OCI-LY3 (cell line): ENCODE results near the gene UGT1A10.
"Not testable (repeated sequence)": the region's sequence is repeated elsewhere in the genome, so short reads cannot be mapped to it uniquely, and the experiment has no call there.

Experiments used
- H2AFZ ChIP-seq: fragments of 200-600, 300-600 bp; shearing (Covaris generic); 2 replicates; pipeline ENCODE4 v1.6.0; 2014; ENCODE audit warnings: antibody characterized with exemption, low read depth, low read length
- H3K27ac ChIP-seq: fragments of 200-600, 300-600 bp; sonication (generic); 2 replicates; pipeline ENCODE4 v1.5.1; 2014; ENCODE audit warnings: mild to moderate bottlenecking, low read length, moderate library complexity, mixed read lengths
- H3K27me3 ChIP-seq: fragments of 200-600, 300-600 bp; sonication (generic); 2 replicates; pipeline ENCODE4 v1.6.1; 2014; ENCODE audit warnings: low read depth, low read length, mixed read lengths
- H3K36me3 ChIP-seq: fragments of 200-600, 300-600 bp; sonication (generic); replicated peaks from 2 replicates; pipeline ENCODE3; 2014; ENCODE audit warnings: low read depth, low read length, mixed read lengths
- H3K4me1 ChIP-seq: fragments of 300-600, 200-600 bp; sonication (generic); 2 replicates; pipeline ENCODE4 v1.6.1; 2014; ENCODE audit warnings: low read length, mixed read lengths
- H3K4me2 ChIP-seq: fragments of 200-600, 300-600 bp; sonication (generic); 2 replicates; pipeline ENCODE4 v1.6.1; 2014; ENCODE audit warnings: low read length, mixed read lengths
- H3K4me3 ChIP-seq: fragments of 300-600, 200-600 bp; sonication (generic); 2 replicates; pipeline ENCODE4 v1.5.1; 2014; ENCODE audit warnings: antibody characterized with exemption, mild to moderate bottlenecking, low read length, moderate library complexity
- H3K79me2 ChIP-seq: fragments of 300-600, 200-600 bp; shearing (Covaris generic); 2 replicates; pipeline ENCODE4 v1.6.1; 2014; ENCODE audit warnings: mild to moderate bottlenecking, low read length, mixed read lengths
- H3K9ac ChIP-seq: fragments of 300-600, 200-600 bp; shearing (Covaris generic); 2 replicates; pipeline ENCODE4 v1.6.0; 2014; ENCODE audit warnings: mild to moderate bottlenecking, low read length, moderate library complexity
- H3K9me3 ChIP-seq: fragments of 200-600, 300-600 bp; shearing (Covaris generic); 2 replicates; pipeline ENCODE4 v1.6.1; 2014; ENCODE audit warnings: low read length, mixed read lengths; ENCODE audit not compliant: insufficient read depth
- H4K20me1 ChIP-seq: fragments of 200-600, 300-600 bp; sonication (generic); 2 replicates; pipeline ENCODE4 v1.6.1; 2016; ENCODE audit warnings: low read length, mixed read lengths; ENCODE audit not compliant: insufficient read depth
- EZH2phosphoT487 ChIP-seq: fragments of 200-600 bp; shearing (Covaris generic); IDR thresholded peaks from 2 replicates; pipeline ENCODE4 v1.6.1; 2018; ENCODE audit warnings: antibody characterized with exemption, mixed run types, low read depth
- TF ChIP-seq, protein P1 (sequence below): fragments of 200-600, 300-600 bp; sonication (generic); IDR thresholded peaks from 2 replicates; pipeline ENCODE4 v1.5.1; 2014; ENCODE audit warnings: antibody characterized with exemption, low read length, low read depth

Gene UGT1A10

DNA sequence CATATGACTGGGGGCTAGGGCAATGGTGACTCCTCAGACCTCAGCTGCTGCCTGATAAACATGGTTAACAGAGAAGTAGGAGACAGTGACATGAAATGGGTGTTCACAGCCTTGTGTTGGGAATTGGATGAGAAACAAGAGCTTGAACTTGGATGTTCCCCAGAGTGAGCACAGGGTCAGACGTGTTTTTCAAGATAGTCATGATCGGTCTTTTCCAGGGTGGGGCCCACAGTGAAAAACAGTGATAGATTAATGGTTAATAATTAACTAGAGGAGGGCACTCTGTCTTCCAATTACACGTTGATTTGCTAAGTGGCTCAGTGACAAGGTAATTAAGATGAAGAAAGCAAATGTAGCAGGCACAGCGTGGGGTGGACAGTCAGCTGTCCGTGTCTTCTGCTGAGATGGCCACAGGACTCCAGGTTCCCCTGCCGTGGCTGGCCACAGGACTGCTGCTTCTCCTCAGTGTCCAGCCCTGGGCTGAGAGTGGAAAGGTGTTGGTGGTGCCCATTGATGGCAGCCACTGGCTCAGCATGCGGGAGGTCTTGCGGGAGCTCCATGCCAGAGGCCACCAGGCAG is 92.6 kb downstream of the UGT1A10 start, which contains the start of gene UGT1A3:
Gene UGT1A3, plus strand, starts transcription at position 320 of the 579 bp plus-strand sequence. Its CDS starts 85 bp downstream, at position 405.
- no peaks in the 10 kb centered on the region for H3K79me2 ChIP-seq
- no peak within 1 kb of the TSS for H2AFZ ChIP-seq
- TF ChIP-seq, protein P1, sequence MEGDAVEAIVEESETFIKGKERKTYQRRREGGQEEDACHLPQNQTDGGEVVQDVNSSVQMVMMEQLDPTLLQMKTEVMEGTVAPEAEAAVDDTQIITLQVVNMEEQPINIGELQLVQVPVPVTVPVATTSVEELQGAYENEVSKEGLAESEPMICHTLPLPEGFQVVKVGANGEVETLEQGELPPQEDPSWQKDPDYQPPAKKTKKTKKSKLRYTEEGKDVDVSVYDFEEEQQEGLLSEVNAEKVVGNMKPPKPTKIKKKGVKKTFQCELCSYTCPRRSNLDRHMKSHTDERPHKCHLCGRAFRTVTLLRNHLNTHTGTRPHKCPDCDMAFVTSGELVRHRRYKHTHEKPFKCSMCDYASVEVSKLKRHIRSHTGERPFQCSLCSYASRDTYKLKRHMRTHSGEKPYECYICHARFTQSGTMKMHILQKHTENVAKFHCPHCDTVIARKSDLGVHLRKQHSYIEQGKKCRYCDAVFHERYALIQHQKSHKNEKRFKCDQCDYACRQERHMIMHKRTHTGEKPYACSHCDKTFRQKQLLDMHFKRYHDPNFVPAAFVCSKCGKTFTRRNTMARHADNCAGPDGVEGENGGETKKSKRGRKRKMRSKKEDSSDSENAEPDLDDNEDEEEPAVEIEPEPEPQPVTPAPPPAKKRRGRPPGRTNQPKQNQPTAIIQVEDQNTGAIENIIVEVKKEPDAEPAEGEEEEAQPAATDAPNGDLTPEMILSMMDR: no peak
- no peak for TF ChIP-seq EZH2phosphoT487
- no peaks in the 10 kb centered on the region for H3K27me3 ChIP-seq
- H3K4me2 ChIP-seq: no peak within 1 kb of the TSS
- H3K27ac ChIP-seq: no peak within 1 kb of the TSS
- no peaks in the 10 kb centered on the region for H3K4me1 ChIP-seq
- H3K9ac ChIP-seq: no peak within 1 kb of the TSS
- H3K4me3 ChIP-seq: no peak within 1 kb of the TSS
- H4K20me1 ChIP-seq: no peaks in the 10 kb centered on the region
- no peaks in the 10 kb centered on the region for H3K36me3 ChIP-seq
- no peaks in the 10 kb centered on the region for H3K9me3 ChIP-seq

DNA sequence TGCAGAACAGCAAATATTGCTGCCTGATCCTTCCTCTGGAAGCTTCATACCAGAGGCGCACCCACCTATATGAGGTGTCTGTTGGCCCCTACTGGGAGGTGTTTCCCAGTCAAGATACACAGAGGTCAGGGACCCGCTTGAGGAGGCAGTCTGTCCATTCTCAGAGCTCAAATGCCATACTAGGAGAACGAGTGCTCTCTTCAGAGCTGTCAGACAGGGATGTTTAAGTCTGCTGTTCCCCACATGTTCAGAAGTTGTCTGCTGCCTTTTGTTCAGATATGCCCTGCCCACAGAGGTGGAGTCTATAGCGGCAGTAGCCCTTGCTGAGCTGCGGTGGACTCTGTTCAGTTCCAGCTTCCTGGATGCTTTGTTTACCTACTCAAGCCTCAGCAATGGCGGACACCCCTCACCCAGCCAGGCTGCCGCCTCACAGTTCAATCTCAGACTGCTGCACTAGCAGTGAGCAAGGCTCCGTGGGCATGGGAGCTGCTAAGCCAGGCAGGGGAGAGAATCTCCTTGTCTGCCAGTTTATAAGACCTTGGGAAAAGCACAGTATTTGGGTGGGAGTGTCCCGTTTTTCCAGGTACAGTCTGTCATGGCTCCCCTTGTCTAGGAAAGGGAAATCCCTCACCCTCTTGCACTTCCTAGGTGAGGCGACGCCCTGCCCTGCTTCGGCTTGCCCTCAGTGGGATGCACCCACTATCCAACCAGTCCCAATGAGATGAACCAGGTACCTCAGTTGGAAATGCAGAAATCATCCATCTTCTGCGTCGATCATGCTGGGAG is 100.8 kb downstream of the UGT1A10 start:
- H3K4me3 ChIP-seq, H3K9ac ChIP-seq, H3K4me1 ChIP-seq, H2AFZ ChIP-seq, H3K9me3 ChIP-seq, H3K27ac ChIP-seq, H4K20me1 ChIP-seq, H3K4me2 ChIP-seq, H3K27me3 ChIP-seq, H3K79me2 ChIP-seq, H3K36me3 ChIP-seq: not testable (repeated sequence)

DNA sequence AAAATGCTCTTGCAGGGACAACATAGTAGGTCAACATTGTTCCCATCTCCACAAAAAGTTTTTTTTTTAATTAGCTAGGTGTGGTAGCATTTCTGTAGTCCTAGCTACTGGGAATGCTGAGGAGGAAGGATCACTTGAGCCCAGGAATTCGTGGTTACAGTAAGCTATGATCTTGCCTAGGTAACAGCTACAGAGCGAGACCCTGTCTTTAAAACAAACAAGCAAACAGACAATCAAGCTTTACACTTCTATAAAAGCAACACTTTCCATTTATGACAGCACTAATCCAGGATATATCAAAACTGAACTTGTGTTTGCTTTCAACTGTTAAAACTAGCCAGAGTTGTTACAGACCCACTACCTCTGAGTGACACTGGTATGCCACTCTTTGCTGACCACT is 104.6 kb downstream of the UGT1A10 start:
- Histone ChIP-seq H3K4me2 (no peak overlapping the region), H3K79me2 (no peaks in the 10 kb centered on the region), H3K9ac (no peak overlapping the region), H3K4me3 (no peak overlapping the region), H3K27me3 (no peaks in the 10 kb centered on the region), H4K20me1 (no peaks in the 10 kb centered on the region), H2AFZ (no peak overlapping the region), H3K36me3 (no peaks in the 10 kb centered on the region), H3K27ac (no peak overlapping the region), H3K9me3 (no peaks in the 10 kb centered on the region), H3K4me1 (no peaks in the 10 kb centered on the region)
- TF ChIP-seq, protein P1: no peak
- TF ChIP-seq EZH2phosphoT487: no peak

DNA sequence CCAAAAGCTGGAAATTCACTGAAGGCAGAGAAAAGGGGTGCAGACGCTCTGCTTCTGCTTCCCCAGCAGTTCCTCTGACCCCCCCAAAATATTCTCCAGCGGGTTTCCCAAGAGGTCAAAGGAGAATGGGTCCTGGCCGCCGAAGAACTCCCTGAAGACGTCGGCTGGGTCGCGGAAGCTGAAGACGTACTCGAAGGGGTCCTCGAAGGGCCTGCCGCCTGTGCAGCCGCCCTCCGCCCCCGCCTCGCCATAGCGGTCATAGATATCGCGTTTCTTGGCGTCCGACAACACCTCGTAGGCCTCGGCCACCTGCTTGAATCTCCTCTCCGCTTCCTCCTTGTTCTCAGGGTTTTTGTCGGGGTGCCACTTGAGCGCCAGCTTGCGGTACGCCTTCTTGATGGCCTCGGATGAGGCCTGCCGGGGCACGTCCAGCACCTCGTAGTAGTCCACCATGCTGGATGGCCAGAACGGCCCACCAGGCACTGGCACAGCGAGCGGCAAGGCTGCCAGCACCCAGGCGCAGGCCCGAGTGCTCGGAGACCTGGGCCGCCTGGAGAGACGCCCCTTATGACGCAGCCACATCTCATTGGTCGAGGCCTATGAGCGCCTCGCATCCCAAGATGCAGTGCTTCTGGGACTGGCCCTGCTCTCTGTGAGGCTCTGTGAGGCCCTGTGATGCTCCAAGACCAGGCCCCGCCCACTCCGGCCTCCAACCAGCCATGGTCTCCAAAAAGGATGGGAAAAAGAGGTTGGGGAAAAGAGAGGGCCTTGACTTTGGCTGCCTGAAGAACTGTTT is 107.4 kb downstream of the UGT1A10 start:
- no peaks in the 10 kb centered on the region for H3K36me3 ChIP-seq
- H3K4me3 ChIP-seq: no peak overlapping the region
- no peak for TF ChIP-seq EZH2phosphoT487
- TF ChIP-seq, protein P1: no peak
- H3K27me3 ChIP-seq: no peaks in the 10 kb centered on the region
- no peaks in the 10 kb centered on the region for H3K79me2 ChIP-seq
- no peak overlapping the region for H3K9ac ChIP-seq
- H3K4me1 ChIP-seq: no peaks in the 10 kb centered on the region
- H2AFZ ChIP-seq: no peak overlapping the region
- H3K4me2 ChIP-seq: no peak overlapping the region
- H3K27ac ChIP-seq: no peak overlapping the region
- no peaks in the 10 kb centered on the region for H4K20me1 ChIP-seq
- H3K9me3 ChIP-seq: no peaks in the 10 kb centered on the region
